ENCODE measurements around the gene PTPN11.

DNA sequence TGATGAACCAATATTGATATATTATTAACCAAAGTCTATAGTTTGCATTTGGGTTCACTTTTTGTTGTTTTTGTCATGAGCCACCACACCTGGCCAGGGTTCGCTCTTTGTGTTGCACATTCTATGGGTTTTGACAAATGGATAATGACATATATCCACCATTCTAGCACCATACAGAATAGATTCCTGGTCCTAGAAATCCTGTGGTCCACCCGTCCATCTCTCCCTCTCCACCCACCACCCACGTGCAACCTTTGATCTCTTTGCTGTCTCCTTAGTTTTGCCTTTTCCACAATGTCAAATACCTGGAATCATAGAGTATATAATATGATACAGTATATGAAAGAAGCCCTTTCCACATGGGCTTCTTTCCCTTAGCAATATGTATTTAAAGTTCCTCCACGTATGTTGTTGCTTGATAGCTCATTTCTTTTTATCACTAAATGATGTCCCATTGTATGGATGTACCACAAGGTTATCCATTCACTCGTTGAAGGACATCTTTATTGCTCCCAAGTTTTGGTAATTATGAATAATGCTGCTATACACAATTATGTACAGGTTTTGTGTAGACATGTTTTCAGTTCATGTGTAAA lies 16.7 kb upstream of the PTPN11 start:
- TF ChIP-seq, protein P1, sequence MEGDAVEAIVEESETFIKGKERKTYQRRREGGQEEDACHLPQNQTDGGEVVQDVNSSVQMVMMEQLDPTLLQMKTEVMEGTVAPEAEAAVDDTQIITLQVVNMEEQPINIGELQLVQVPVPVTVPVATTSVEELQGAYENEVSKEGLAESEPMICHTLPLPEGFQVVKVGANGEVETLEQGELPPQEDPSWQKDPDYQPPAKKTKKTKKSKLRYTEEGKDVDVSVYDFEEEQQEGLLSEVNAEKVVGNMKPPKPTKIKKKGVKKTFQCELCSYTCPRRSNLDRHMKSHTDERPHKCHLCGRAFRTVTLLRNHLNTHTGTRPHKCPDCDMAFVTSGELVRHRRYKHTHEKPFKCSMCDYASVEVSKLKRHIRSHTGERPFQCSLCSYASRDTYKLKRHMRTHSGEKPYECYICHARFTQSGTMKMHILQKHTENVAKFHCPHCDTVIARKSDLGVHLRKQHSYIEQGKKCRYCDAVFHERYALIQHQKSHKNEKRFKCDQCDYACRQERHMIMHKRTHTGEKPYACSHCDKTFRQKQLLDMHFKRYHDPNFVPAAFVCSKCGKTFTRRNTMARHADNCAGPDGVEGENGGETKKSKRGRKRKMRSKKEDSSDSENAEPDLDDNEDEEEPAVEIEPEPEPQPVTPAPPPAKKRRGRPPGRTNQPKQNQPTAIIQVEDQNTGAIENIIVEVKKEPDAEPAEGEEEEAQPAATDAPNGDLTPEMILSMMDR (IDR thresholded peaks at IDR 0.05; ENCODE audit: low read depth, low read length, missing input control) = no peak
- TF ChIP-seq RAD21 (IDR thresholded peaks at IDR 0.05) = no peak

All from liver (tissue), 3 donors.